Mucosa of rectum (tissue), 2 donors: ENCODE measurements around the gene TMEM89.

Experiments
- H3K27ac ChIP-seq, 2 donors: one replicate each; pipeline ENCODE4 v1.7.0; 2013; ENCODE audit warnings: inconsistent platforms in 2 of 2, low read depth in 2 of 2, low read length in 2 of 2
- H3K27me3 ChIP-seq, 2 donors: one replicate each; pipeline ENCODE4 v1.7.0; 2013; ENCODE audit warnings: low read length in 2 of 2; ENCODE audit not compliant: control insufficient read depth in 2 of 2, insufficient read depth in 2 of 2
- H3K36me3 ChIP-seq, 2 donors: one replicate each; pipeline ENCODE4 v1.7.0; 2013; ENCODE audit warnings: low read length in 2 of 2; ENCODE audit not compliant: control insufficient read depth in 2 of 2, insufficient read depth in 2 of 2
- H3K4me1 ChIP-seq, 2 donors: one replicate each; pipeline ENCODE4 v1.7.0; 2013; ENCODE audit warnings: low read length in 2 of 2, mild to moderate bottlenecking in 1 of 2; ENCODE audit not compliant: control insufficient read depth in 2 of 2, insufficient read depth in 2 of 2
- H3K4me3 ChIP-seq, 2 donors: one replicate each; pipeline ENCODE4 v1.7.0; 2013; ENCODE audit warnings: low read length in 2 of 2
- H3K9ac ChIP-seq, 2 donors: one replicate each; pipeline ENCODE4 v1.7.0; 2013; ENCODE audit warnings: low read length in 2 of 2, low read depth in 1 of 2, mild to moderate bottlenecking in 1 of 2
- H3K9me3 ChIP-seq, 2 donors: one replicate each; pipeline ENCODE4 v1.7.0; 2013; ENCODE audit warnings: low read length in 2 of 2; ENCODE audit not compliant: control insufficient read depth in 2 of 2
- donor health status: healthy.
- donor health status: Normal muscosa, but diverticular disease.

The TMEM89 gene

GRCh38 chr3:48572517-48572916 is 49.1 kb downstream of the TMEM89 start:
- H3K4me1 ChIP-seq: no peaks in the 10 kb centered on the region
- H3K9me3 ChIP-seq: no peaks in the 10 kb centered on the region
- no peak overlapping the region for H3K4me3 ChIP-seq
- no peak overlapping the region for H3K27ac ChIP-seq
- no peaks in the 10 kb centered on the region for H3K27me3 ChIP-seq
- H3K36me3 ChIP-seq: no peaks in the 10 kb centered on the region
- no peak overlapping the region for H3K9ac ChIP-seq

DNA sequence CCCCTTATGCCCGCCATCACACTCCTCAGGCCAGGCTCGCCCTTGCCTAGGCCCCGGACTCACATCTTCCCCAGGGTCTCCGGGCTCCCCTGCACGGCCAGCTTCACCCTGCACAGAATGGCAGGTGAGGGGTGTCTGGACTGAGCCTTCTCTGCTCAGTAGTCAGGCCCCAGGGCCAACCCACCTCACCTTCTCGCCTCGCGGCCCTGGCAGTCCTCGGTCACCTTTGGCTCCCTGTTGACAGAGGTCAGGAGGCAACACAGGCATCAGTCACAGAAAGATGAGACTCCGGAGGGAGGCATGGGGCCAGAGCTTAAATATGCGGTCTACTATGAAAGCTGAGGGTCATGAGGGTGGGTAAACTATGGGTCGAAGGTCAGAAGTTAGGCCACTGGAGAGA is 49.6 kb downstream of the TMEM89 start:
- H3K36me3 ChIP-seq: no peaks in the 10 kb centered on the region

More for the DNA sequence above, 49.6 kb downstream of the TMEM89 start:
- H3K9me3 ChIP-seq: no peaks in the 10 kb centered on the region
- no peaks in the 10 kb centered on the region for H3K27me3 ChIP-seq
- H3K4me3 ChIP-seq: no peak overlapping the region
- no peak overlapping the region for H3K9ac ChIP-seq
- no peaks in the 10 kb centered on the region for H3K4me1 ChIP-seq
- H3K27ac ChIP-seq: no peak overlapping the region
